ENCODE results near the gene MAP7D2. TPM values are rescaled to one million over a fixed set of nuclear protein-coding genes. Genes with fewer than 3 reads are reported as not detected.

Gene MAP7D2
- total and polyA plus RNA-seq, 9 donors, result 0.12 to 1.7 (median 0.28) TPM

DNA sequence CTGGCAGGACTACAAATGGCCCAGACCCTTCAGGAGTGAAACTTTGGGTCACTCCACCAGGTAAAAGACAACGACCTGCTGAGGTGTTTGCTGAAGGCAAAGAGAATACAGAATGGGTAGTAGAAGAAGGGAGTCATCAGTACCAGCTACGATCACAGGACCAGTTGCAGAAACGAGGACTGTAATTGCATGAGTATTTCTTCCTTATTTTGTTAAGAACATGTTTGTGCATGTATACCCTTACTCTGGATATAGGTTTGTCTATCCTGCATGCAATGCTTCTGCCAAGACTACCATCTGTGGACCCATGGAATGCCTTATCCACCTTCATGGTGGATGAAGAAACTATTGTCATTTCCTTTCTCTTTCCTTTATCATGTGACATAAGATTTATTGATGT lies 77.7 kb downstream of the MAP7D2 start:
- TF ChIP-seq POLR2A (IDR thresholded peaks at IDR 0.05) (no peak), EP300 (IDR thresholded peaks at IDR 0.05) (no peak)
- TF ChIP-seq, protein P1, sequence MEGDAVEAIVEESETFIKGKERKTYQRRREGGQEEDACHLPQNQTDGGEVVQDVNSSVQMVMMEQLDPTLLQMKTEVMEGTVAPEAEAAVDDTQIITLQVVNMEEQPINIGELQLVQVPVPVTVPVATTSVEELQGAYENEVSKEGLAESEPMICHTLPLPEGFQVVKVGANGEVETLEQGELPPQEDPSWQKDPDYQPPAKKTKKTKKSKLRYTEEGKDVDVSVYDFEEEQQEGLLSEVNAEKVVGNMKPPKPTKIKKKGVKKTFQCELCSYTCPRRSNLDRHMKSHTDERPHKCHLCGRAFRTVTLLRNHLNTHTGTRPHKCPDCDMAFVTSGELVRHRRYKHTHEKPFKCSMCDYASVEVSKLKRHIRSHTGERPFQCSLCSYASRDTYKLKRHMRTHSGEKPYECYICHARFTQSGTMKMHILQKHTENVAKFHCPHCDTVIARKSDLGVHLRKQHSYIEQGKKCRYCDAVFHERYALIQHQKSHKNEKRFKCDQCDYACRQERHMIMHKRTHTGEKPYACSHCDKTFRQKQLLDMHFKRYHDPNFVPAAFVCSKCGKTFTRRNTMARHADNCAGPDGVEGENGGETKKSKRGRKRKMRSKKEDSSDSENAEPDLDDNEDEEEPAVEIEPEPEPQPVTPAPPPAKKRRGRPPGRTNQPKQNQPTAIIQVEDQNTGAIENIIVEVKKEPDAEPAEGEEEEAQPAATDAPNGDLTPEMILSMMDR (IDR thresholded peaks at IDR 0.05), result no peak
- WGBS, 3 donors, result 70 to 88% (median 73%) methylated on average over 3 of the region's 3 CpGs
- intact Hi-C loops (cut with DNase I), result no loop called here

GRCh38 chrX:20037186-20037585 lies 79.5 kb downstream of the MAP7D2 start:
- H3K27ac ChIP-seq, result no peak overlapping the region
- no peak for DNase-seq
- no peak overlapping the region for H3K4me3 ChIP-seq
- intact Hi-C loops (cut with DNase I), result no loop called here
- H3K27me3 ChIP-seq, result no peaks in the 10 kb centered on the region
- H3K4me1 ChIP-seq (ENCODE audit: insufficient read depth), result no peaks in the 10 kb centered on the region
- TF ChIP-seq POLR2A (IDR thresholded peaks at IDR 0.05) (no peak), EP300 (IDR thresholded peaks at IDR 0.05) (no peak)
- TF ChIP-seq, protein P1 (IDR thresholded peaks at IDR 0.05), result no peak
- H3K36me3 ChIP-seq, result no peaks in the 10 kb centered on the region
- H3K9me3 ChIP-seq, result no peaks in the 10 kb centered on the region
- 88 to 90% (median 89%) methylated on average over 6 of the region's 6 CpGs for WGBS, 3 donors

More for the DNA sequence above, 77.7 kb downstream of the MAP7D2 start:
- Histone ChIP-seq H3K4me1 (ENCODE audit: insufficient read depth) (no peaks in the 10 kb centered on the region), H3K4me3 (no peak overlapping the region), H3K9me3 (no peaks in the 10 kb centered on the region), H3K27me3 (no peaks in the 10 kb centered on the region), H3K27ac (no peak overlapping the region), H3K36me3 (no peaks in the 10 kb centered on the region)
- no peak for DNase-seq

GRCh38 chrX:20032201-20032600 lies 84.5 kb downstream of the MAP7D2 start:
- DNase-seq, result no peak
- Histone ChIP-seq H3K4me1 (ENCODE audit: insufficient read depth) (no peaks in the 10 kb centered on the region), H3K27me3 (no peaks in the 10 kb centered on the region), H3K27ac (no peak overlapping the region), H3K4me3 (no peak overlapping the region), H3K36me3 (no peaks in the 10 kb centered on the region), H3K9me3 (no peaks in the 10 kb centered on the region)
- 44 to 63% (median 57%) methylated on average over 2 of the region's 2 CpGs for WGBS, 3 donors
- intact Hi-C loops (cut with DNase I), result no loop called here
- TF ChIP-seq, protein P1 (IDR thresholded peaks at IDR 0.05), result no peak
- no peak for TF ChIP-seq POLR2A (IDR thresholded peaks at IDR 0.05)
- no peak for TF ChIP-seq EP300 (IDR thresholded peaks at IDR 0.05)

DNA sequence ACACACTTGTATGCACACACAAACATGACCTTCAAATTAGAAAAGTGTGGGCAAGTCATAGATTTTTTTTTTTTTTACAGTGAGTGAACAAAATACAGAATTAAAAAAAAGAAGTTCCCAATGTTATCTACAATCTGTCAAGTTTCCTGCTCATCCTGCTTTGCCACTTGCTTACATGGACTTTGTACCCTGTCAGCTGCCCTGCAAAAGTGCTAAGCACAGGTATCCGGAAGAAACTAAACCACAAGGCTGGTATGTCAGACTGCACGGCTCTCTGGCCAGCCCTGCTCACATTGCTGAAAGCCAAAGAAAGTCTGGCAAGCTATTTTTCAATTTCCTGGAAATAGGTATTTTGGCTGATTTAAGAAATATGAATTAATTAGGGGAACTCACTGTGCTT lies 87.0 kb downstream of the MAP7D2 start:
- H3K36me3 ChIP-seq, result no peaks in the 10 kb centered on the region
- no peaks in the 10 kb centered on the region for H3K4me1 ChIP-seq (ENCODE audit: insufficient read depth)
- intact Hi-C loops (cut with DNase I), result no loop called here
- 58 to 76% (median 63%) methylated on average over 2 of the region's 2 CpGs for WGBS, 3 donors
- no peaks in the 10 kb centered on the region for H3K27me3 ChIP-seq
- no peak overlapping the region for H3K27ac ChIP-seq
- DNase-seq, result no peak
- H3K9me3 ChIP-seq, result no peaks in the 10 kb centered on the region
- no peak overlapping the region for H3K4me3 ChIP-seq
- no peak for TF ChIP-seq POLR2A (IDR thresholded peaks at IDR 0.05)
- TF ChIP-seq, protein P1 (IDR thresholded peaks at IDR 0.05), result no peak
- no peak for TF ChIP-seq EP300 (IDR thresholded peaks at IDR 0.05)

All from ovary (tissue), 9 donors.